Thoracic aorta (tissue), 2 donors: ENCODE results near the gene NTF3. TPM values are rescaled to one million over a fixed set of nuclear protein-coding genes. Genes with fewer than 3 reads are reported as not detected.

ENCODE experiments used
- ATAC-seq: fragments of 150-250 bp; one replicate; pipeline ENCODE4 v1.8.0; 2017; ENCODE audit warnings: low read depth; ENCODE audit not compliant: insufficient number of reproducible peaks, low FRiP score
- DNase-seq: peaks from one replicate; pipeline ENCODE4 v3.0.0-alpha.2; 2020; ENCODE audit warnings: low spot score
- H3K27ac ChIP-seq, 2 donors: fragments of 200-600 bp; sonication (generic); 1 replicate in 1 of 2; 2 replicates in 1 of 2; pipeline ENCODE4 v1.5.1; 2016; ENCODE audit warnings: mild to moderate bottlenecking in 2 of 2, moderate library complexity in 2 of 2
- H3K27me3 ChIP-seq: fragments of 200-600 bp; sonication (generic); replicated peaks from 2 replicates; pipeline ENCODE4 v1.6.0; 2016; ENCODE audit warnings: mild to moderate bottlenecking; ENCODE audit not compliant: insufficient read depth
- H3K36me3 ChIP-seq: fragments of 200-600 bp; sonication (generic); one replicate; pipeline ENCODE4 v1.5.1; 2016
- H3K4me1 ChIP-seq, 2 donors: fragments of 200-600 bp; sonication (generic); 1 replicate in 1 of 2; 2 replicates in 1 of 2; pipeline versions ENCODE4 v1.5.1 to v1.6.0; 2016; ENCODE audit warnings: low read depth in 2 of 2, mild to moderate bottlenecking in 1 of 2; ENCODE audit not compliant: control insufficient read depth in 1 of 2
- H3K4me3 ChIP-seq: fragments of 200-600 bp; sonication (generic); 2 replicates; pipeline ENCODE4 v1.5.1; 2016; ENCODE audit warnings: mild to moderate bottlenecking
- H3K9me3 ChIP-seq: fragments of 200-600 bp; sonication (generic); 2 replicates; pipeline ENCODE4 v1.5.1; 2016
- CTCF ChIP-seq: fragments of 200-600 bp; sonication (generic); IDR thresholded peaks from one replicate; pipeline ENCODE4 v1.5.1; 2019; ENCODE audit warnings: antibody characterized with exemption
- total RNA-seq, 2 donors: library from RNA; depleted of rRNA; stranded (reverse); fragments of >200 nt; gene quantifications; one replicate each; pipeline versions ENCODE4 v1.1.0 to v1.2.3, GENCODE V29; 2016

The NTF3 gene
- total RNA-seq, 2 donors from 2014 or later: 9.9 to 24.4 TPM

GRCh38 chr12:5476356-5476755, 44.4 kb downstream of the NTF3 start:
- ATAC-seq (no peak), DNase-seq (no peak)
- H3K27ac ChIP-seq: no peak overlapping the region
- no peaks in the 10 kb centered on the region for H3K27me3 ChIP-seq
- no peaks in the 10 kb centered on the region for H3K9me3 ChIP-seq
- H3K4me3 ChIP-seq: no peak overlapping the region
- H3K4me1 ChIP-seq: peaks cover 0 to 25% of the 10 kb centered on the region in 2 donors
- no peaks in the 10 kb centered on the region for H3K36me3 ChIP-seq
- no peak for TF ChIP-seq CTCF

GRCh38 chr12:5478081-5478706, 46.3 kb downstream of the NTF3 start:
- no peaks in the 10 kb centered on the region for H3K9me3 ChIP-seq
- TF ChIP-seq CTCF: no peak
- no peaks in the 10 kb centered on the region for H3K36me3 ChIP-seq
- H3K4me1 ChIP-seq: peaks cover 0 to 16% of the 10 kb centered on the region in 2 donors
- ATAC-seq: no peak
- no peak for DNase-seq
- no peak overlapping the region for H3K27ac ChIP-seq
- H3K27me3 ChIP-seq: no peaks in the 10 kb centered on the region
- H3K4me3 ChIP-seq: no peak overlapping the region

- H3K36me3 ChIP-seq: no peaks in the 10 kb centered on the region
- DNase-seq (no peak), ATAC-seq (no peak)
- no peak overlapping the region for H3K4me3 ChIP-seq
- no peak for TF ChIP-seq CTCF
- peaks cover 0 to 19% of the 10 kb centered on the region in 2 donors for H3K4me1 ChIP-seq
- no peak overlapping the region for H3K27ac ChIP-seq
- H3K9me3 ChIP-seq: no peaks in the 10 kb centered on the region
- no peaks in the 10 kb centered on the region for H3K27me3 ChIP-seq
Measured at GRCh38 chr12:5479761-5480160, 47.9 kb downstream of the NTF3 start.

- H3K27me3 ChIP-seq: no peaks in the 10 kb centered on the region
- ATAC-seq (no peak), DNase-seq (no peak)
- TF ChIP-seq CTCF: no peak
- H3K27ac ChIP-seq: no peak overlapping the region
- peaks cover 0 to 20% of the 10 kb centered on the region in 2 donors for H3K4me1 ChIP-seq
- no peak overlapping the region for H3K4me3 ChIP-seq
- H3K9me3 ChIP-seq: no peaks in the 10 kb centered on the region
- H3K36me3 ChIP-seq: no peaks in the 10 kb centered on the region
Measured at GRCh38 chr12:5480218-5480937, 48.5 kb downstream of the NTF3 start.

- Histone ChIP-seq H3K27me3 (no peaks in the 10 kb centered on the region), H3K36me3 (no peaks in the 10 kb centered on the region), H3K4me1 (peaks cover 0 to 20% of the 10 kb centered on the region in 2 donors), H3K4me3 (no peak overlapping the region), H3K27ac (no peak overlapping the region), H3K9me3 (no peaks in the 10 kb centered on the region)
- TF ChIP-seq CTCF: no peak
- DNase-seq (no peak), ATAC-seq (no peak)
Measured at GRCh38 chr12:5480938-5481303, 49.0 kb downstream of the NTF3 start.
